ENCODE results near the gene NAA80. TPM values are rescaled to one million over a fixed set of nuclear protein-coding genes. Genes with fewer than 3 reads are reported as not detected.

The NAA80 gene
- total RNA-seq, 4 donors from 2014 or later = 12.5 to 22.1 (median 14.8) TPM

DNA sequence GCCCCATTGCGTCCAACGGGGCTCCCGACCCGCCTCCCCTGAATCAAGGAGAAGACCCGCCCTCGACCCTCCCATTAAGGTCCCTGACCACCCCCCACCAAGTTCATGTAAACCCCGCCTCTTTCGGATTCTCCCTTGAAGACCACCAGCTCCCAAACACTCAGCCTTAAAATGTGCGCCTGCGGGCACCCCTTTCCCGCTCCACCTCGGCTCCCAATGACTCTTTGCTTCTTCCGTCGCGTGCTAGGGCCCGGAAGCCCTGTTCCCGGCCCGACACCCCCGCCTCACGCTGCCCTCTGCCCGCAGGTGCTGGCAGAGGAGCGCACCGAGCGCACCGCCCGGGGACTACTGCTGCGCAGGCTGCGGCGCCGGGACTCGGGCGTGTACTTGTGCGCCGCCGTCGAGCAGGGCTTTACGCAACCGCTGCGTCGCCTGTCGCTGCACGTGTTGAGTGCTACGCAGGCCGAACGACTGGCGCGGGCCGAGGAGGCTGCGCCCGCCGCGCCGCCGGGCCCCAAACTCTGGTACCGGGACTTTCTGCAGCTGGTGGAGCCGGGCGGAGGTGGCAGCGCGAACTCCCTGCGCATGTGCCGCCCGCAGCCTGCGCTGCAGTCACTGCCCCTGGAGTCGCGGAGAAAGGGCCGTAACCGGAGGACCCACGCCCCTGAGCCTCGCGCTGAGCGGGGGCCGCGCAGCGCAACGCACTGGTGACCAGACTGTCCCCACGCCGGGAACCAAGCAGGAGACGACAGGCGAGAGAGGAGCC, 23.0 kb downstream of the NAA80 start:
- no peak for TF ChIP-seq POLR2A (IDR thresholded peaks at IDR 0.05)
- TF ChIP-seq, protein P1, sequence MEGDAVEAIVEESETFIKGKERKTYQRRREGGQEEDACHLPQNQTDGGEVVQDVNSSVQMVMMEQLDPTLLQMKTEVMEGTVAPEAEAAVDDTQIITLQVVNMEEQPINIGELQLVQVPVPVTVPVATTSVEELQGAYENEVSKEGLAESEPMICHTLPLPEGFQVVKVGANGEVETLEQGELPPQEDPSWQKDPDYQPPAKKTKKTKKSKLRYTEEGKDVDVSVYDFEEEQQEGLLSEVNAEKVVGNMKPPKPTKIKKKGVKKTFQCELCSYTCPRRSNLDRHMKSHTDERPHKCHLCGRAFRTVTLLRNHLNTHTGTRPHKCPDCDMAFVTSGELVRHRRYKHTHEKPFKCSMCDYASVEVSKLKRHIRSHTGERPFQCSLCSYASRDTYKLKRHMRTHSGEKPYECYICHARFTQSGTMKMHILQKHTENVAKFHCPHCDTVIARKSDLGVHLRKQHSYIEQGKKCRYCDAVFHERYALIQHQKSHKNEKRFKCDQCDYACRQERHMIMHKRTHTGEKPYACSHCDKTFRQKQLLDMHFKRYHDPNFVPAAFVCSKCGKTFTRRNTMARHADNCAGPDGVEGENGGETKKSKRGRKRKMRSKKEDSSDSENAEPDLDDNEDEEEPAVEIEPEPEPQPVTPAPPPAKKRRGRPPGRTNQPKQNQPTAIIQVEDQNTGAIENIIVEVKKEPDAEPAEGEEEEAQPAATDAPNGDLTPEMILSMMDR (IDR thresholded peaks at IDR 0.05 in 4 of 5, conservative IDR thresholded peaks at IDR 0.05 in 1 of 5) = no peak
- ATAC-seq (no peak), DNase-seq (no peak)
- H3K27me3 ChIP-seq = no peaks in the 10 kb centered on the region
- intact Hi-C loops (cut with DNase I; ENCODE audit: low total_unique reads) (no loop called here), in situ Hi-C loops (cut with MboI; ENCODE audit: low sequenced_read_pairs in 4 of 4) (loop anchor here in 1 of 4 donors (10.0 to 25.0 kb wide), 2 partner anchors 51 to 339 kb away; partner anchors contain the start of genes MON1A and RBM6)
- H3K27ac ChIP-seq = no peak overlapping the region
- peaks cover 20 to 35% of the 10 kb centered on the region in 2 donors for H3K4me1 ChIP-seq
- no peak overlapping the region for H3K4me3 ChIP-seq
- no peaks in the 10 kb centered on the region for H3K36me3 ChIP-seq
- H3K9me3 ChIP-seq = no peaks in the 10 kb centered on the region

- Histone ChIP-seq H3K4me3 (no peak overlapping the region), H3K36me3 (no peaks in the 10 kb centered on the region), H3K27ac (no peak overlapping the region), H3K9me3 (no peaks in the 10 kb centered on the region), H3K4me1 (peaks cover 20 to 38% of the 10 kb centered on the region in 2 donors), H3K27me3 (no peaks in the 10 kb centered on the region)
- in situ Hi-C loops (cut with MboI; ENCODE audit: low sequenced_read_pairs in 4 of 4) (loop anchor here in 1 of 4 donors (10.0 to 25.0 kb wide), 2 partner anchors 51 to 338 kb away; partner anchors contain the start of genes MON1A and RBM6), intact Hi-C loops (cut with DNase I; ENCODE audit: low total_unique reads) (no loop called here)
- DNase-seq (no peak), ATAC-seq (no peak)
- TF ChIP-seq, protein P1 (IDR thresholded peaks at IDR 0.05 in 4 of 5, conservative IDR thresholded peaks at IDR 0.05 in 1 of 5) = no peak
- no peak for TF ChIP-seq POLR2A (IDR thresholded peaks at IDR 0.05)
These were observed 23.8 kb downstream of the NAA80 start for GRCh38 chr3:50275141-50275995.

DNA sequence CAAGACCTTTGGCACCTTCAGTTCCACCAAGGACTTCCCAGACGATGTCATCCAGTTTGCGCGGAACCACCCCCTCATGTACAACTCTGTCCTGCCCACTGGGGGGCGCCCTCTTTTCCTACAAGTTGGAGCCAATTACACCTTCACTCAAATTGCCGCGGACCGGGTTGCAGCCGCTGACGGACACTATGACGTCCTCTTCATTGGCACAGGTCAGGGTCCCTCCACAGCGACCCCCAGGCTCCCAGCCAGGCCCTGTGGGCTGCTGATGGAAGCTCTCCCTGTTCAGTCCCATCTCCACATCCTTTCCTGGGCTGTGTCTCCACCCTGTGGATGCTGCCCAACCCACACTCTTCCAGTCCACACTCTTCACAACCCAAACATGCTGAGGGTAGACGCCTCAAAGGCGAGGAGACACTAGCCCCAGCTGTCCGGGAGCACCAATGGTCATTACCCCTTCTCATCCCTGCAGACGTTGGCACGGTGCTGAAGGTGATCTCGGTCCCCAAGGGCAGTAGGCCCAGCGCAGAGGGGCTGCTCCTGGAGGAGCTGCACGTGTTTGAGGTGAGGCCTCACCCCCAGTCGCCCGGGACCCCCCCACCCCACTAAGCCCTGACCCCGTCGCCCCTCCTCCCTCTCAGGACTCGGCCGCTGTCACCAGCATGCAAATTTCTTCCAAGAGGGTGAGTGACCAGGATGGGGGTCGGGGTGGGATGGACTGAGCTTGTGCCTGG, 24.7 kb downstream of the NAA80 start:
- H3K4me3 ChIP-seq = no peak overlapping the region
- H3K27ac ChIP-seq = no peak overlapping the region
- peak in 1 of 2 donors; percentile 16 for ATAC-seq
- H3K27me3 ChIP-seq = no peaks in the 10 kb centered on the region
- intact Hi-C loops (cut with DNase I; ENCODE audit: low total_unique reads) (no loop called here), in situ Hi-C loops (cut with MboI; ENCODE audit: low sequenced_read_pairs in 4 of 4) (loop anchor here in 2 of 4 donors (5.0 to 25.0 kb wide), 3 partner anchors 47 to 337 kb away; partner anchors contain the start of genes MON1A (in 1 of the 2) and RBM6 (in 1 of the 2))
- peak in 1 of 2 donors; percentile 54 for DNase-seq
- H3K36me3 ChIP-seq = no peaks in the 10 kb centered on the region
- H3K4me1 ChIP-seq = peaks cover 20 to 38% of the 10 kb centered on the region in 2 donors
- no peaks in the 10 kb centered on the region for H3K9me3 ChIP-seq
- TF ChIP-seq, protein P1 (IDR thresholded peaks at IDR 0.05 in 4 of 5, conservative IDR thresholded peaks at IDR 0.05 in 1 of 5) = peak; percentile 42 to 76 (median 73)
- TF ChIP-seq POLR2A (IDR thresholded peaks at IDR 0.05) = no peak

DNA sequence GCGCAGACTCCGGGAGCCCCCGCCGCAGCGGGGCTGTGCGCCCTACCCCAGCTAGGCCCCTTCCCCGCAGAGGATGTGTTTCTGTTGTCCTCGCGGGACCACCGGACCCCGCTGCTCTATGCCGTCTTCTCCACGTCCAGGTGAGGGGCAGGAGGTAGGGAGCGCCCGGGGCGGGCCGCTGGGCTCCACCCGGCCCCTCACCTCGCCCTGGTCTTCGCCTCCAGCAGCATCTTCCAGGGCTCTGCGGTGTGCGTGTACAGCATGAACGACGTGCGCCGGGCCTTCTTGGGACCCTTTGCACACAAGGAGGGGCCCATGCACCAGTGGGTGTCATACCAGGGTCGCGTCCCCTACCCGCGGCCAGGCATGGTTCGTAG, 25.5 kb downstream of the NAA80 start:
- ATAC-seq (no peak), DNase-seq (no peak)
- Histone ChIP-seq H3K9me3 (no peaks in the 10 kb centered on the region), H3K4me3 (peak overlapping the region in 1 of 4 donors; percentile 48), H3K27ac (no peak overlapping the region), H3K4me1 (peaks cover 20 to 38% of the 10 kb centered on the region in 2 donors), H3K27me3 (no peaks in the 10 kb centered on the region), H3K36me3 (no peaks in the 10 kb centered on the region)
- intact Hi-C loops (cut with DNase I; ENCODE audit: low total_unique reads) = loop anchor here (1.0 kb wide), 3 partner anchors 13 to 81 kb away; no protein-coding TSS in a partner anchor
- TF ChIP-seq, protein P1 (IDR thresholded peaks at IDR 0.05 in 4 of 5, conservative IDR thresholded peaks at IDR 0.05 in 1 of 5) = no peak
- TF ChIP-seq POLR2A (IDR thresholded peaks at IDR 0.05) = no peak
- in situ Hi-C loops (cut with MboI; ENCODE audit: low sequenced_read_pairs in 4 of 4) = loop anchor here in 2 of 4 donors (5.0 to 10.0 kb wide), 2 partner anchors 46 to 49 kb away; no protein-coding TSS in a partner anchor
